Dendritic cell treated with granulocyte-macrophage colony-stimulating factor and Interleukin-4, amounts not matched to agents 40 ng/mL and 50 ng/mL, for 4 days (primary cell): ENCODE data around the gene DTNA.
"Not testable (repeated sequence)": the region's sequence is repeated elsewhere in the genome, so short reads cannot be mapped to it uniquely, and the experiment has no call there.

Experiments used
- H3K27ac Mint-ChIP-seq: one replicate; pipeline ENCODE4 v1.8.0; 2022; ENCODE audit warnings: mild to moderate bottlenecking, mixed read lengths
- H3K27me3 Mint-ChIP-seq: one replicate; pipeline ENCODE4 v1.8.0; 2022; ENCODE audit warnings: mild to moderate bottlenecking, mixed read lengths
- H3K36me3 Mint-ChIP-seq: one replicate; pipeline ENCODE4 v1.8.0; 2022; ENCODE audit warnings: low read depth, mixed read lengths
- H3K4me1 Mint-ChIP-seq: one replicate; pipeline ENCODE4 v1.8.0; 2022; ENCODE audit warnings: low read depth, mixed read lengths
- H3K4me3 Mint-ChIP-seq: one replicate; pipeline ENCODE4 v1.8.0; 2022; ENCODE audit warnings: mild to moderate bottlenecking, moderate library complexity, mixed read lengths
- H3K9me3 Mint-ChIP-seq: one replicate; pipeline ENCODE4 v1.8.0; 2022; ENCODE audit warnings: mixed read lengths
- intact Hi-C: fragments of 100-400 bp; cut with micrococcal nuclease; formaldehyde crosslinking; loops from one replicate; pipeline ENCODE4 v1.15.0; 2022

Gene DTNA

GRCh38 chr18:34734526-34734925 is 24.4 kb downstream of the DTNA start:
- H3K4me3 Mint-ChIP-seq, H3K27ac Mint-ChIP-seq, H3K36me3 Mint-ChIP-seq, H3K9me3 Mint-ChIP-seq, intact Hi-C loops, H3K4me1 Mint-ChIP-seq, H3K27me3 Mint-ChIP-seq: not testable (repeated sequence)

- Mint-ChIP-seq H3K36me3 (no peaks in the 10 kb centered on the region), H3K27ac (no peak overlapping the region), H3K4me3 (no peak overlapping the region), H3K9me3 (no peaks in the 10 kb centered on the region), H3K27me3 (no peaks in the 10 kb centered on the region), H3K4me1 (no peaks in the 10 kb centered on the region)
- intact Hi-C loops, result no loop called here
Measured at GRCh38 chr18:34738175-34738894, 28.2 kb downstream of the DTNA start.

- H3K27me3 Mint-ChIP-seq, result no peaks in the 10 kb centered on the region
- intact Hi-C loops, result loop anchor here (10.0 kb wide), 1 partner anchor 65 kb away; no protein-coding TSS in a partner anchor
- no peak overlapping the region for H3K4me3 Mint-ChIP-seq
- H3K27ac Mint-ChIP-seq, result no peak overlapping the region
- no peaks in the 10 kb centered on the region for H3K9me3 Mint-ChIP-seq
- no peaks in the 10 kb centered on the region for H3K4me1 Mint-ChIP-seq
- H3K36me3 Mint-ChIP-seq, result no peaks in the 10 kb centered on the region
Measured at GRCh38 chr18:34740101-34740500, 30.0 kb downstream of the DTNA start.

GRCh38 chr18:34740724-34741123 is 30.6 kb downstream of the DTNA start:
- Mint-ChIP-seq H3K4me1 (no peaks in the 10 kb centered on the region), H3K27me3 (no peaks in the 10 kb centered on the region), H3K4me3 (no peak overlapping the region), H3K9me3 (no peaks in the 10 kb centered on the region), H3K36me3 (no peaks in the 10 kb centered on the region), H3K27ac (no peak overlapping the region)
- intact Hi-C loops, result loop anchor here (10.0 kb wide), 1 partner anchor 66 kb away; no protein-coding TSS in a partner anchor

- no peaks in the 10 kb centered on the region for H3K4me1 Mint-ChIP-seq
- H3K4me3 Mint-ChIP-seq, result no peak overlapping the region
- H3K9me3 Mint-ChIP-seq, result no peaks in the 10 kb centered on the region
- no peak overlapping the region for H3K27ac Mint-ChIP-seq
- no peaks in the 10 kb centered on the region for H3K27me3 Mint-ChIP-seq
- intact Hi-C loops, result loop anchor here (10.0 kb wide), 1 partner anchor 67 kb away; no protein-coding TSS in a partner anchor
- H3K36me3 Mint-ChIP-seq, result no peaks in the 10 kb centered on the region
Measured at GRCh38 chr18:34741401-34741800, 31.3 kb downstream of the DTNA start.

- H3K27me3 Mint-ChIP-seq, result no peaks in the 10 kb centered on the region
- no peaks in the 10 kb centered on the region for H3K36me3 Mint-ChIP-seq
- H3K4me3 Mint-ChIP-seq, result no peak overlapping the region
- no peaks in the 10 kb centered on the region for H3K9me3 Mint-ChIP-seq
- intact Hi-C loops, result loop anchor here (10.0 kb wide), 1 partner anchor 68 kb away; no protein-coding TSS in a partner anchor
- H3K27ac Mint-ChIP-seq, result no peak overlapping the region
- H3K4me1 Mint-ChIP-seq, result no peaks in the 10 kb centered on the region
Measured at GRCh38 chr18:34742891-34743341, 32.8 kb downstream of the DTNA start.

- no peak overlapping the region for H3K4me3 Mint-ChIP-seq
- intact Hi-C loops, result loop anchor here (10.0 kb wide), 1 partner anchor 70 kb away; no protein-coding TSS in a partner anchor
- no peaks in the 10 kb centered on the region for H3K27me3 Mint-ChIP-seq
- H3K4me1 Mint-ChIP-seq, result no peaks in the 10 kb centered on the region
- no peaks in the 10 kb centered on the region for H3K9me3 Mint-ChIP-seq
- no peak overlapping the region for H3K27ac Mint-ChIP-seq
- H3K36me3 Mint-ChIP-seq, result no peaks in the 10 kb centered on the region
Measured at GRCh38 chr18:34744569-34744968, 34.5 kb downstream of the DTNA start.

- no peaks in the 10 kb centered on the region for H3K4me1 Mint-ChIP-seq
- no peaks in the 10 kb centered on the region for H3K27me3 Mint-ChIP-seq
- H3K4me3 Mint-ChIP-seq, result no peak overlapping the region
- H3K9me3 Mint-ChIP-seq, result no peaks in the 10 kb centered on the region
- intact Hi-C loops, result loop anchor here (10.0 kb wide), 1 partner anchor 72 kb away; no protein-coding TSS in a partner anchor
- no peaks in the 10 kb centered on the region for H3K36me3 Mint-ChIP-seq
- H3K27ac Mint-ChIP-seq, result no peak overlapping the region
Measured at GRCh38 chr18:34746614-34747013, 36.5 kb downstream of the DTNA start.

- Mint-ChIP-seq H3K4me3 (no peak overlapping the region), H3K4me1 (no peaks in the 10 kb centered on the region), H3K9me3 (no peaks in the 10 kb centered on the region), H3K27ac (no peak overlapping the region), H3K27me3 (no peaks in the 10 kb centered on the region), H3K36me3 (no peaks in the 10 kb centered on the region)
- intact Hi-C loops, result loop anchor here (10.0 kb wide), 1 partner anchor 75 kb away; no protein-coding TSS in a partner anchor
Measured at GRCh38 chr18:34749721-34750120, 39.6 kb downstream of the DTNA start.

GRCh38 chr18:34752056-34752455 is 42.0 kb downstream of the DTNA start:
- Mint-ChIP-seq H3K9me3 (no peaks in the 10 kb centered on the region), H3K4me3 (no peak overlapping the region), H3K36me3 (no peaks in the 10 kb centered on the region), H3K27ac (no peak overlapping the region), H3K27me3 (no peaks in the 10 kb centered on the region), H3K4me1 (no peaks in the 10 kb centered on the region)
- intact Hi-C loops, result no loop called here

GRCh38 chr18:34754300-34754699 is 44.2 kb downstream of the DTNA start:
- H3K27ac Mint-ChIP-seq, result no peak overlapping the region
- H3K4me3 Mint-ChIP-seq, result no peak overlapping the region
- intact Hi-C loops, result no loop called here
- H3K36me3 Mint-ChIP-seq, result no peaks in the 10 kb centered on the region
- H3K4me1 Mint-ChIP-seq, result no peaks in the 10 kb centered on the region
- H3K27me3 Mint-ChIP-seq, result no peaks in the 10 kb centered on the region
- no peaks in the 10 kb centered on the region for H3K9me3 Mint-ChIP-seq

- no peak overlapping the region for H3K27ac Mint-ChIP-seq
Measured at GRCh38 chr18:34757666-34758065, 47.6 kb downstream of the DTNA start.

GRCh38 chr18:34758378-34758948 is 48.4 kb downstream of the DTNA start:
- H3K4me1 Mint-ChIP-seq, result no peaks in the 10 kb centered on the region
- intact Hi-C loops, result no loop called here
- no peak overlapping the region for H3K27ac Mint-ChIP-seq
- H3K4me3 Mint-ChIP-seq, result no peak overlapping the region
- no peaks in the 10 kb centered on the region for H3K27me3 Mint-ChIP-seq
- no peaks in the 10 kb centered on the region for H3K36me3 Mint-ChIP-seq
- H3K9me3 Mint-ChIP-seq, result no peaks in the 10 kb centered on the region

More at GRCh38 chr18:34757666-34758065, 47.6 kb downstream of the DTNA start:
- Mint-ChIP-seq H3K4me3 (no peak overlapping the region), H3K4me1 (no peaks in the 10 kb centered on the region), H3K9me3 (no peaks in the 10 kb centered on the region), H3K36me3 (no peaks in the 10 kb centered on the region), H3K27me3 (no peaks in the 10 kb centered on the region)
- intact Hi-C loops, result no loop called here

GRCh38 chr18:34760444-34760843 is 50.3 kb downstream of the DTNA start:
- intact Hi-C loops, result no loop called here
- Mint-ChIP-seq H3K27me3 (no peaks in the 10 kb centered on the region), H3K36me3 (peaks cover 4% of the 10 kb centered on the region), H3K27ac (no peak overlapping the region), H3K9me3 (no peaks in the 10 kb centered on the region), H3K4me1 (no peaks in the 10 kb centered on the region), H3K4me3 (no peak overlapping the region)
